CD4-positive, alpha-beta T cell (primary cell): Measurements from ENCODE around the gene CCDC28A. TPM values are rescaled to one million over a fixed set of nuclear protein-coding genes. Genes with fewer than 3 reads are reported as not detected.

ENCODE experiments used
- ATAC-seq: fragments of 200-7000 bp; cut with Tn5 transposase; one replicate; pipeline ENCODE4 v1.10.0; 2022; ENCODE audit warnings: mild to moderate bottlenecking; ENCODE audit not compliant: poor library complexity
- CTCF ChIA-PET: fragments of 350-600 bp; sonication (Branson Sonifier 250); formaldehyde crosslinking; loops from one replicate; lab custom pipeline; 2021; ENCODE audit warnings: antibody characterized with exemption, inconsistent platforms; lab: Charles Lee
- POLR2A ChIA-PET: fragments of 350-600 bp; sonication (Branson Sonifier 250); formaldehyde crosslinking; loops from one replicate; lab custom pipeline; 2021; ENCODE audit warnings: antibody characterized with exemption, inconsistent platforms; lab: Charles Lee
- DNase-seq, 14 experiments: peaks; one replicate each; pipeline ENCODE4 v3.0.0-alpha.2; 2013 to 2020; ENCODE audit warnings: mixed read lengths in 2 of 14
- H3K27ac ChIP-seq, 2 donors: one replicate each; pipeline versions ENCODE4 v1.5.1 to v1.7.0; 2013; ENCODE audit warnings: low read length in 2 of 2, low read depth in 1 of 2, mild to moderate bottlenecking in 1 of 2
- H3K27me3 ChIP-seq, 2 experiments: 1 replicate in 1 of 2; 2 replicates in 1 of 2; pipeline versions ENCODE4 v1.6.1 to v1.7.0; 2013; ENCODE audit warnings: low read length in 2 of 2, control low read depth in 1 of 2, mild to moderate bottlenecking in 1 of 2, moderate library complexity in 1 of 2; ENCODE audit not compliant: insufficient read depth in 2 of 2, control insufficient read depth in 1 of 2
- H3K36me3 ChIP-seq: one replicate; pipeline ENCODE4 v1.6.1; 2013; ENCODE audit warnings: low read length, control low read depth; ENCODE audit not compliant: insufficient read depth
- H3K4me1 ChIP-seq: one replicate; pipeline ENCODE4 v1.6.1; 2013; ENCODE audit warnings: low read length, control low read depth; ENCODE audit not compliant: insufficient read depth
- H3K4me3 ChIP-seq: one replicate; pipeline ENCODE4 v1.5.1; 2013; ENCODE audit warnings: mild to moderate bottlenecking, low read length, moderate library complexity
- H3K9me3 ChIP-seq, 2 experiments: 1 replicate in 1 of 2; 2 replicates in 1 of 2; pipeline versions ENCODE4 v1.6.1 to v1.7.0; 2013; ENCODE audit warnings: low read length in 2 of 2, mild to moderate bottlenecking in 2 of 2, control low read depth in 1 of 2, moderate library complexity in 1 of 2; ENCODE audit not compliant: control insufficient read depth in 1 of 2, insufficient read depth in 1 of 2
- H3K27ac Mint-ChIP-seq: one replicate; pipeline ENCODE4 v1.8.0; 2020; ENCODE audit warnings: mixed read lengths
- H3K27me3 Mint-ChIP-seq: one replicate; pipeline ENCODE4 v1.8.0; 2021; ENCODE audit warnings: mixed read lengths
- H3K36me3 Mint-ChIP-seq: one replicate; pipeline ENCODE4 v1.8.0; 2021; ENCODE audit warnings: low read depth, mixed read lengths
- H3K4me1 Mint-ChIP-seq: one replicate; pipeline ENCODE4 v1.8.0; 2021; ENCODE audit warnings: low read depth, mixed read lengths
- H3K4me3 Mint-ChIP-seq: one replicate; pipeline ENCODE4 v1.8.0; 2020; ENCODE audit warnings: mild to moderate bottlenecking, mixed read lengths
- H3K9me3 Mint-ChIP-seq: one replicate; pipeline ENCODE4 v1.8.0; 2020; ENCODE audit warnings: mixed read lengths
- intact Hi-C, 2 experiments: fragments of 100-400 bp; cut with DNase I in 1 of 2; cut with micrococcal nuclease in 1 of 2; formaldehyde crosslinking; loops; one replicate each; pipeline versions ENCODE4 v1.15.1 to v1.9.0; 2023 to 2025; cut with DNase I, micrococcal nuclease
- total RNA-seq, 174 experiments: library from RNA in 2 of 174; stranded (reverse) in 2 of 174; gene quantifications; one replicate each; pipeline ENCODE4 v1.2.3 and lab custom pipeline; 2021 to 2026
- TF ChIP-seq, protein P1 (sequence below): fragments of 200-600 bp; IDR thresholded peaks from one replicate; pipeline ENCODE4 v1.8.0; 2022; ENCODE audit warnings: antibody characterized with exemption, mild to moderate bottlenecking

CCDC28A gene
- total RNA-seq, 2 experiments from 2014 or later = 36.9 to 37.2 TPM

- H3K27me3 ChIP-seq = no peaks in the 10 kb centered on the region
- TF ChIP-seq, protein P1, sequence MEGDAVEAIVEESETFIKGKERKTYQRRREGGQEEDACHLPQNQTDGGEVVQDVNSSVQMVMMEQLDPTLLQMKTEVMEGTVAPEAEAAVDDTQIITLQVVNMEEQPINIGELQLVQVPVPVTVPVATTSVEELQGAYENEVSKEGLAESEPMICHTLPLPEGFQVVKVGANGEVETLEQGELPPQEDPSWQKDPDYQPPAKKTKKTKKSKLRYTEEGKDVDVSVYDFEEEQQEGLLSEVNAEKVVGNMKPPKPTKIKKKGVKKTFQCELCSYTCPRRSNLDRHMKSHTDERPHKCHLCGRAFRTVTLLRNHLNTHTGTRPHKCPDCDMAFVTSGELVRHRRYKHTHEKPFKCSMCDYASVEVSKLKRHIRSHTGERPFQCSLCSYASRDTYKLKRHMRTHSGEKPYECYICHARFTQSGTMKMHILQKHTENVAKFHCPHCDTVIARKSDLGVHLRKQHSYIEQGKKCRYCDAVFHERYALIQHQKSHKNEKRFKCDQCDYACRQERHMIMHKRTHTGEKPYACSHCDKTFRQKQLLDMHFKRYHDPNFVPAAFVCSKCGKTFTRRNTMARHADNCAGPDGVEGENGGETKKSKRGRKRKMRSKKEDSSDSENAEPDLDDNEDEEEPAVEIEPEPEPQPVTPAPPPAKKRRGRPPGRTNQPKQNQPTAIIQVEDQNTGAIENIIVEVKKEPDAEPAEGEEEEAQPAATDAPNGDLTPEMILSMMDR = no peak
- ChIA-PET CTCF (no interaction called here), POLR2A (no interaction called here)
- H3K4me1 ChIP-seq = no peaks in the 10 kb centered on the region
- ATAC-seq (no peak), DNase-seq (no peak)
- intact Hi-C loops = no loop called here
- H3K36me3 ChIP-seq = no peaks in the 10 kb centered on the region
- H3K4me3 ChIP-seq = no peak overlapping the region
- H3K9me3 ChIP-seq = no peaks in the 10 kb centered on the region
- Mint-ChIP-seq H3K9me3 (no peaks in the 10 kb centered on the region), H3K4me1 (no peaks in the 10 kb centered on the region), H3K27me3 (no peaks in the 10 kb centered on the region), H3K4me3 (no peak overlapping the region), H3K27ac (no peak overlapping the region), H3K36me3 (no peaks in the 10 kb centered on the region)
- no peak overlapping the region for H3K27ac ChIP-seq
Observed at GRCh38 chr6:138806889-138807288, 33.3 kb downstream of the CCDC28A start.

DNA sequence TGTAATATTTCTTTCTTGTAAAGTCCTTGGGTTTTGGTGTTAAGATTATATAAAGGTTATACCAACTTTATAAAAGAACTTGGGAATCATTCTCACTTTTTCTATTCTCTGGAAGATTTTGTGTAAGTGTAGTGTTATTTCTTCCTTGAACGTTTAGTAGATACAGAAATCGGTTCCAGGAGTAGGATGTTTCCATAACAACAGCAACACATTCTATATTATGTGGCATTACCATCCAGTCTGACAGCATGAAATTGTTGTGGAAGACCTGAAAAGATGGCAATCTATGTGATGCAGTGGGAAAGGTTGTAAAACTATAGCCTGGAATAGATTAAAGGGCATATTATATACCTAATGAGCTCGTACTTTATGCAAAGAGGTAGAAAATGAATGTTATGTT lies 36.1 kb downstream of the CCDC28A start:
- Histone ChIP-seq H3K4me3 (no peak overlapping the region), H3K4me1 (no peaks in the 10 kb centered on the region), H3K9me3 (no peaks in the 10 kb centered on the region), H3K36me3 (no peaks in the 10 kb centered on the region), H3K27me3 (no peaks in the 10 kb centered on the region), H3K27ac (no peak overlapping the region)
- intact Hi-C loops = loop anchor here in 1 of 2 experiments (10.0 kb wide), 1 partner anchor 245 kb away; no protein-coding TSS in a partner anchor
- TF ChIP-seq, protein P1 = no peak
- no peak overlapping the region for H3K4me3 Mint-ChIP-seq
- H3K27me3 Mint-ChIP-seq = no peaks in the 10 kb centered on the region
- ChIA-PET POLR2A (no interaction called here), CTCF (no interaction called here)
- DNase-seq (no peak), ATAC-seq (no peak)
- H3K9me3 Mint-ChIP-seq = no peaks in the 10 kb centered on the region
- no peak overlapping the region for H3K27ac Mint-ChIP-seq
- H3K36me3 Mint-ChIP-seq = no peaks in the 10 kb centered on the region
- H3K4me1 Mint-ChIP-seq = no peaks in the 10 kb centered on the region

GRCh38 chr6:138811866-138812265 lies 38.3 kb downstream of the CCDC28A start:
- Mint-ChIP-seq H3K27ac (no peak overlapping the region), H3K9me3 (no peaks in the 10 kb centered on the region), H3K4me3 (no peak overlapping the region), H3K27me3 (no peaks in the 10 kb centered on the region), H3K36me3 (no peaks in the 10 kb centered on the region), H3K4me1 (peaks cover 6% of the 10 kb centered on the region)
- CTCF ChIA-PET = no interaction called here
- H3K4me3 ChIP-seq = no peak overlapping the region
- intact Hi-C loops = loop anchor here in 1 of 2 experiments (10.0 kb wide), 1 partner anchor 243 kb away; no protein-coding TSS in a partner anchor
- no peaks in the 10 kb centered on the region for H3K27me3 ChIP-seq
- TF ChIP-seq, protein P1 = no peak
- no peaks in the 10 kb centered on the region for H3K36me3 ChIP-seq
- ATAC-seq = no peak
- H3K27ac ChIP-seq = no peak overlapping the region
- H3K4me1 ChIP-seq = no peaks in the 10 kb centered on the region
- H3K9me3 ChIP-seq = no peaks in the 10 kb centered on the region
- no peak for DNase-seq
- POLR2A ChIA-PET = no interaction called here
